NK-92 (cell line): ENCODE results near the gene PLCXD1.
"Not testable (repeated sequence)": the region's sequence is repeated elsewhere in the genome, so short reads cannot be mapped to it uniquely, and the experiment has no call there.

Experiments
- DNase-seq: peaks from one replicate; lab custom pipeline; 2025; ENCODE audit not compliant: unreplicated experiment; lab: John Stamatoyannopoulos, UW

The PLCXD1 gene

GRCh38 chrX:291411-291901 lies 10.3 kb downstream of the PLCXD1 start:
- no peak for DNase-seq

GRCh38 chrX:292900-293897 lies 12.0 kb downstream of the PLCXD1 start:
- DNase-seq = no peak

- no peak for DNase-seq
Observed at GRCh38 chrX:295136-295535, 14.0 kb downstream of the PLCXD1 start.

GRCh38 chrX:298993-299392 lies 17.8 kb downstream of the PLCXD1 start:
- no peak for DNase-seq

GRCh38 chrX:300334-300733 lies 19.2 kb downstream of the PLCXD1 start:
- no peak for DNase-seq

- no peak for DNase-seq
Observed at GRCh38 chrX:302975-303374, 21.8 kb downstream of the PLCXD1 start.

- DNase-seq = not testable (repeated sequence)
Observed at GRCh38 chrX:305781-306613, 24.8 kb downstream of the PLCXD1 start.

GRCh38 chrX:306614-307251 lies 25.6 kb downstream of the PLCXD1 start:
- not testable (repeated sequence) for DNase-seq

GRCh38 chrX:307261-308111 lies 26.3 kb downstream of the PLCXD1 start:
- no peak for DNase-seq

GRCh38 chrX:308821-309520 lies 27.8 kb downstream of the PLCXD1 start:
- DNase-seq = no peak

- no peak for DNase-seq
Observed at GRCh38 chrX:310621-311155, 29.5 kb downstream of the PLCXD1 start.

GRCh38 chrX:311156-312129 lies 30.3 kb downstream of the PLCXD1 start:
- DNase-seq = no peak

- no peak for DNase-seq
Observed at GRCh38 chrX:312621-313331, 31.6 kb downstream of the PLCXD1 start.

- DNase-seq = no peak
Observed at GRCh38 chrX:313546-313945, 32.4 kb downstream of the PLCXD1 start.

GRCh38 chrX:314049-314448 lies 32.9 kb downstream of the PLCXD1 start:
- DNase-seq = no peak

- no peak for DNase-seq
Observed at GRCh38 chrX:314781-315595, 33.8 kb downstream of the PLCXD1 start.
